Measurements from ENCODE around the gene PAQR8. TPM values are rescaled to one million over a fixed set of nuclear protein-coding genes. Genes with fewer than 3 reads are reported as not detected.

The PAQR8 gene
- total RNA-seq, 4 donors from 2014 or later = 27.1 to 250 (median 159) TPM

- in situ Hi-C loops (cut with MboI; ENCODE audit: low pct_ligation_motif_present in 1 of 4, low pct_unique_long_range_greater_than_20kb in 1 of 4, low sequenced_read_pairs in 3 of 4) = no loop called here
- TF ChIP-seq CTCF (IDR thresholded peaks at IDR 0.05) = no peak
- no peak for TF ChIP-seq POLR2A (IDR thresholded peaks at IDR 0.05)
- TF ChIP-seq POLR2AphosphoS5 (IDR thresholded peaks at IDR 0.05) = no peak
- no peak for TF ChIP-seq EP300 (IDR thresholded peaks at IDR 0.05; ENCODE audit: low read depth)
- DNase-seq = no peak
- no peaks in the 10 kb centered on the region for H3K9me3 ChIP-seq
- H3K27me3 ChIP-seq = no peaks in the 10 kb centered on the region
- no peaks in the 10 kb centered on the region for H3K36me3 ChIP-seq
- H3K27ac ChIP-seq = no peak overlapping the region
- peaks cover under 1 to 13% (median 9%) of the 10 kb centered on the region in 4 donors for H3K4me1 ChIP-seq
- no peak overlapping the region for H3K4me3 ChIP-seq
- 44 to 91% methylated on average over 1 of the region's 1 CpG for WGBS, 2 donors (ENCODE audit: low coverage in 1 of 2)
- intact Hi-C loops (cut with DNase I; ENCODE audit: low total_unique reads) = no loop called here
Observed at GRCh38 chr6:52347818-52348217, 14.1 kb upstream of the PAQR8 start.

GRCh38 chr6:52351879-52352238 lies 10.1 kb upstream of the PAQR8 start:
- in situ Hi-C loops (cut with MboI; ENCODE audit: low pct_ligation_motif_present in 1 of 4, low pct_unique_long_range_greater_than_20kb in 1 of 4, low sequenced_read_pairs in 3 of 4) = no loop called here
- Histone ChIP-seq H3K4me1 (peaks cover 3 to 35% (median 16%) of the 10 kb centered on the region in 4 donors), H3K27me3 (no peaks in the 10 kb centered on the region), H3K9me3 (no peaks in the 10 kb centered on the region), H3K27ac (peak overlapping the region; percentile 68 to 74 (median 72)), H3K4me3 (no peak overlapping the region), H3K36me3 (no peaks in the 10 kb centered on the region)
- intact Hi-C loops (cut with DNase I; ENCODE audit: low total_unique reads) = no loop called here
- WGBS, 2 donors (ENCODE audit: low coverage in 1 of 2) = 100% methylated on average over 1 of the region's 1 CpG; no CpG with 5 or more reads in 1 of the 2 donors
- TF ChIP-seq POLR2AphosphoS5 (IDR thresholded peaks at IDR 0.05) (no peak), EP300 (IDR thresholded peaks at IDR 0.05; ENCODE audit: low read depth) (no peak), CTCF (IDR thresholded peaks at IDR 0.05) (no peak), POLR2A (IDR thresholded peaks at IDR 0.05) (no peak)
- no peak for DNase-seq

GRCh38 chr6:52352239-52353018 lies 9.5 kb upstream of the PAQR8 start:
- H3K36me3 ChIP-seq = no peaks in the 10 kb centered on the region
- H3K4me1 ChIP-seq = peaks cover 3 to 39% (median 16%) of the 10 kb centered on the region in 4 donors
- WGBS, 2 donors (ENCODE audit: low coverage in 1 of 2) = 0 to 7% methylated on average over 1 to 5 of the region's 5 CpGs
- intact Hi-C loops (cut with DNase I; ENCODE audit: low total_unique reads) (no loop called here), in situ Hi-C loops (cut with MboI; ENCODE audit: low pct_ligation_motif_present in 1 of 4, low pct_unique_long_range_greater_than_20kb in 1 of 4, low sequenced_read_pairs in 3 of 4) (no loop called here)
- TF ChIP-seq POLR2A (IDR thresholded peaks at IDR 0.05) = no peak
- TF ChIP-seq EP300 (IDR thresholded peaks at IDR 0.05; ENCODE audit: low read depth) = no peak
- peak; percentile 13 to 59 (median 59) for TF ChIP-seq POLR2AphosphoS5 (IDR thresholded peaks at IDR 0.05)
- peak in 1 of 5 experiments; percentile 26 for TF ChIP-seq CTCF (IDR thresholded peaks at IDR 0.05)
- no peaks in the 10 kb centered on the region for H3K9me3 ChIP-seq
- H3K27ac ChIP-seq = peak overlapping the region; percentile 68 to 74 (median 72)
- DNase-seq = peak; percentile 41
- no peaks in the 10 kb centered on the region for H3K27me3 ChIP-seq
- peak overlapping the region in 1 of 4 donors; percentile 8 for H3K4me3 ChIP-seq

DNA sequence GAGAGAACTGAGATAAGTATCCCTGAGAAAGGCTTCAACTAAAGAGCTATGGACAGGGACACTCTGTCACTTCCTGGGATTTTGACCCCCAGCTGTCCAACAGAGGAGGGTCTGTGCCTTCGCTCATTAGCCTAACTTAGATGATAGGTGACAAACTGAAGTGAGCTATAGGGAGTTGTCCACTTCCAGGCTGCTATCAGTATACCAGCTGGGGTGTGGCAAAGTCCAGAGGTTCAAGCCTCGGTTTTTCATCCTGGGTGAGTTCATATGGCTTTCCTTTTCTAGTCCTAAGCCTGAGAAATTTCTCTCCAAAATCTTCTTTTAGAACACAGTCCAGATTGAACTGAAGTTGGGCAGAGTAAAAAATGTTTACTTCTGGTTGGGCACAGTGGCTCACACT lies 5.9 kb upstream of the PAQR8 start:
- peak; percentile 46 for DNase-seq
- 28 to 33% methylated on average over 2 of the region's 2 CpGs for WGBS, 2 donors (ENCODE audit: low coverage in 1 of 2)
- intact Hi-C loops (cut with DNase I; ENCODE audit: low total_unique reads) (no loop called here), in situ Hi-C loops (cut with MboI; ENCODE audit: low pct_ligation_motif_present in 1 of 4, low pct_unique_long_range_greater_than_20kb in 1 of 4, low sequenced_read_pairs in 3 of 4) (no loop called here)
- Histone ChIP-seq H3K4me3 (no peak overlapping the region), H3K27me3 (no peaks in the 10 kb centered on the region), H3K9me3 (no peaks in the 10 kb centered on the region), H3K27ac (peak overlapping the region in 2 of 4 donors; percentile 49 to 61), H3K36me3 (no peaks in the 10 kb centered on the region), H3K4me1 (peaks cover 3 to 52% (median 26%) of the 10 kb centered on the region in 4 donors)
- no peak for TF ChIP-seq CTCF (IDR thresholded peaks at IDR 0.05)
- peak in 1 of 3 donors; percentile 4 for TF ChIP-seq POLR2AphosphoS5 (IDR thresholded peaks at IDR 0.05)

All from transverse colon (tissue), 4 donors.